ENCODE results near the gene SCN10A. TPM values are rescaled to one million over a fixed set of nuclear protein-coding genes. Genes with fewer than 3 reads are reported as not detected.

SCN10A gene
- total and polyA plus RNA-seq, 2 experiments from 2014 or later: 0.03 TPM; not detected in 1

GRCh38 chr3:38773528-38773927, 42.5 kb downstream of the SCN10A start:
- peaks cover 8% of the 10 kb centered on the region; the same call in 1 of the 2 replicates for H3K4me1 ChIP-seq (ENCODE audit: insufficient read depth)
- no peaks in the 10 kb centered on the region; the same call in 2 of the 3 replicates for H3K9me3 Mint-ChIP-seq
- H3F3A ChIP-seq (replicated peaks; ENCODE audit: low read depth): no peaks in the 10 kb centered on the region
- no peaks in the 10 kb centered on the region for H3K79me2 ChIP-seq (replicated peaks; ENCODE audit: insufficient read depth)
- no peaks in the 10 kb centered on the region for H3K36me3 Mint-ChIP-seq (ENCODE audit: low read depth)
- no peaks in the 10 kb centered on the region for H3K9me2 ChIP-seq (ENCODE audit: insufficient read depth)
- ATAC-seq: no peak
- DNase-seq (ENCODE audit: low spot score): no peak
- no peaks in the 10 kb centered on the region for H3K4me1 Mint-ChIP-seq
- H3K36me3 ChIP-seq (ENCODE audit: insufficient read depth): no peaks in the 10 kb centered on the region
- H3K27ac ChIP-seq (ENCODE audit: low read depth): no peak overlapping the region
- H3K4me3 ChIP-seq: no peak overlapping the region
- no peak overlapping the region for H3K27ac Mint-ChIP-seq
- no peak overlapping the region for H2AFZ ChIP-seq
- H3K27me3 ChIP-seq (ENCODE audit: insufficient read depth): no peaks in the 10 kb centered on the region
- no peak overlapping the region for H3K4me2 ChIP-seq
- no peak for TF ChIP-seq EZH2phosphoT487 (IDR thresholded peaks at IDR 0.05; ENCODE audit: unreplicated experiment)
- no peak for TF ChIP-seq JUNB (IDR thresholded peaks at IDR 0.05; ENCODE audit: unreplicated experiment)
- TF ChIP-seq ZNF462 (CRISPR knock-in tag; IDR thresholded peaks at IDR 0.05): no peak
- no peak for TF ChIP-seq CREB1 (CRISPR knock-in tag; IDR thresholded peaks at IDR 0.05; ENCODE audit: low read depth)
- no peak for TF ChIP-seq NANOG (IDR thresholded peaks at IDR 0.05; ENCODE audit: borderline replicate concordance)
- no peak for TF ChIP-seq STAT1 (IDR thresholded peaks at IDR 0.05; ENCODE audit: unreplicated experiment)
- TF ChIP-seq ZNF114 (CRISPR knock-in tag; IDR thresholded peaks at IDR 0.05): no peak
- TF ChIP-seq EZH2 (IDR thresholded peaks at IDR 0.05; ENCODE audit: low read depth, unreplicated experiment): no peak
- TF ChIP-seq POLR2AphosphoS5 (IDR thresholded peaks at IDR 0.05; ENCODE audit: low read depth): no peak
- TF ChIP-seq ZNF331 (CRISPR knock-in tag; IDR thresholded peaks at IDR 0.05; ENCODE audit: low read depth): no peak
- no peak for TF ChIP-seq REST (IDR thresholded peaks at IDR 0.05; ENCODE audit: unreplicated experiment)
- no peak for TF ChIP-seq CTCF (conservative IDR thresholded peaks at IDR 0.05; ENCODE audit: low read depth in 2 of 2)
- no peak for TF ChIP-seq ETS1 (IDR thresholded peaks at IDR 0.05)
- no peaks in the 10 kb centered on the region for H4K20me1 ChIP-seq (replicated peaks; ENCODE audit: insufficient read depth)
- H3K4me3 Mint-ChIP-seq: no peak overlapping the region
- H3K27me3 Mint-ChIP-seq (ENCODE audit: insufficient read depth, low read depth, poor library complexity): no peaks in the 10 kb centered on the region
